HG03565 (cell line): Measurements from ENCODE around the gene ORM2.

Experiments
- ATAC-seq: cut with Tn5 transposase; IDR thresholded peaks from one replicate; pipeline ENCODE4 v1.9.1; 2021; ENCODE audit warnings: mild to moderate bottlenecking, moderate library complexity; ENCODE audit not compliant: unreplicated experiment

Gene ORM2

DNA sequence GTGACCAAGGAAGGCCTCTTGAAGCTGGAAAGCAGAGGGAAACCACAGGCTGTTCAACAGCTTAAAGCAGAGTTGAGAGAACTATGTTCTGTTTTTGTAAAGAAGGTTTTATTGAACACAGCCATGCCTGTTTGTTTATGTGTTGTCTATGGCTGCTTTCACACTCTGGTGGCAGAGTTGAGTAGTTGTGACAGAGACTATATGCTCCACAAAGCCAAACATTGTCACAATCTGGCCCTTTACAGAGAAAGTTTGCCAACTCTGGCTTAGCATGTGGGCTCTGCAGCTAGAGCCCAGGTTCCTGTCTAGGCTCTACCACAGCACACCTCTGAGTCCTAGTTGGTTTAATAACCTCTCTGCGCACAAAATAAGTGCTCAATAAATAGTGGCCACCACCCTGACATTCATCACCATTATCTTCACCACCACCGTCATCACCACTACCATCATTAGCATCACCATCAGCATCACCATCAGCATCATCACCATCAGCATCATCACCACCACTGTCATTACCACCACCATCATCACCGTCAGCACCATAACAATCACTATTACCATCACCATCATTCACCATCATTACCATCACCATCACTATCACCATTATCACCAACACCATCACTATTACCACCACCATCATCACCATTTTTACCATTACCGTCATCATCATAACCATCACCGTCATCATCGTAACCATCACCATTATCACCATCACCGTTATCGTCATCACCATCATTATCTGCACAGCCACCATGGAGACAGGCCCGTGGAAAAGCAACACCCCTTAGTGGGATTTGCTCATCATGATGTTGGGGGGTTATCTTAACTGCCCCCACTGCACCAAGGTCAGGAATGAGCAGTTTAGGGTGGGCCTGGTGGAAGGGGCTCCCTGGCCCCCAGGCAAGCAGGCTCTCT is 39.8 kb downstream of the ORM2 start:
- ATAC-seq = no peak

GRCh38 chr9:114370251-114370967 is 40.7 kb downstream of the ORM2 start:
- no peak for ATAC-seq

DNA sequence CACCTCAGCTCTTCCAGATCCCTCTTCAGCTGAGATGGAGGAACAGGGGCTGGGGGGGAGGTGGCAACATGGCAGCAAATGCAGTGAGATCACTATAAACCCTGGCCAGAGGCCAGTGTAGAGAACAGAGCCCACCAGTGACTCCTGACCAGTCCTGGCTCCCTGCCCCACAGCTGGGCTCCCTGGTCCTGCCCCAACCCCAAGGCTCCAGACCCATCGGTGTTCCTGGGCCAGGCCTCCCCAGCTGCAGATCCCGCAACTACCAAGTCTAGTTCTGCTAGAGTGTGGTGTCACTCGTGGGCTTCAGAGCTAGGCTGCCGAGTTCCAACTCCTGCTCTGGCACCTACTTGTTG is 41.3 kb downstream of the ORM2 start:
- ATAC-seq = no peak

GRCh38 chr9:114371343-114371944 is 41.8 kb downstream of the ORM2 start:
- ATAC-seq = no peak

- no peak for ATAC-seq
These were observed 42.6 kb downstream of the ORM2 start for GRCh38 chr9:114371973-114372917.

GRCh38 chr9:114372921-114373448 is 43.3 kb downstream of the ORM2 start:
- peak; percentile 89 for ATAC-seq

GRCh38 chr9:114373960-114374730 is 44.5 kb downstream of the ORM2 start:
- no peak for ATAC-seq

GRCh38 chr9:114374936-114375335 is 45.3 kb downstream of the ORM2 start:
- ATAC-seq = no peak

DNA sequence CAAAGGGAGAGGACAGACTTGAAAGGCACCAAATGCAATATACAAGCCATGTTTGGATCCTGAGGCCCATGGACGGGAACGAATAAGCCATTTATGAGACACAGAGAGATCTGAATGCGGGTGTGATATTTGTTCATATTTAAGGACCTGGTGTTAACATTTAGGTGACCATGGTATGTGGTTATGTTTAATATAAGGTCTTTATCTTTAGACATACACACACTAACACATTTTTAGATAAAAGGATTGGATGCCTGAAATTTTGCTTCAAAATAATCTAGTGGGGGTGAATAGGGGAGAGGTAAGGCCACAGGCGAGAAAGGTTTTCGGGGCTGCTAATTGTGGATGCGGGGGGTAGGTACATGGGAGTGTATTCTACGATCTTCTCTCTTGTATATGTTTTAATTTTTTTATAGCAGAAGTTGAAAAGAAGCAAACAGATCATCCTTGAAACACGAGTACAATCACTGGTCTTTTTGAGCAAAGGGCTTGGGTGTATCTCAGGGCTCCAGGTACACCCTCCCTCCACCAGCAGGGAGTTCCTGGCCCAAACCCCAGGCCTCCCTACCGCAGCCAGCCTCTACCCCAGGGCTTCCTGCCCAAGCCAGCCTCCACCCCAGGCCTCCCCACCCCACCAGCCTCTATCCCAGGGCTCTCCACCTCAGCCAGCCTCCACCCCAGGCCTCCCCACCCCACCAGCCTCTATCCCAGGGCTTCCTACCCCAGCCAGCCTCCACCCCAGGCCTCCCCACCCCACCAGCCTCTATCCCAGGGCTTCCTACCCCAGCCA is 45.9 kb downstream of the ORM2 start:
- ATAC-seq = no peak

- ATAC-seq = no peak
These were observed 47.1 kb downstream of the ORM2 start for GRCh38 chr9:114376586-114377445.

DNA sequence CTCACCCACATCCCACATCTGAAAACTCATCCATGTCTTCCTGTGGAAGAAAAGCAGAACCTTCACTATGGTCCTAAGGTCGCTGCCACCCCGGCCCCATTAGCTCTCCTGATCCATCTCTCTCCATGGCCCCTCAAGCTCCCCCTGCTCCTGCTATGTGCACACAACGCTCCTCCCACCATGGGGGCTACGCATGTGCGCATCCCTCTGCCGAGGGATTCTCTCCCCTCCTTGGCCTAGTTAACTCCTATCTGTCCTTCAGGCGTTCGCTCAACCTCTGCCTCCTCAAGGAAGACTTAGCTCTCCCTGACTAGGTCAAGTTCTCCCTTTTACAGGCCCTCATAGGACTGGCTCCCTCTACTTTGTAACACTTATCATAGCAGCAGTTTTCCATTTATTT is 48.3 kb downstream of the ORM2 start:
- no peak for ATAC-seq

- no peak for ATAC-seq
These were observed 49.2 kb downstream of the ORM2 start for GRCh38 chr9:114378883-114379282.
